Heart left ventricle (tissue), 13 donors: Measurements from ENCODE around the gene TRIM38.

Experiments
- POLR2A ChIP-seq, 2 donors: fragments of 450-650 bp; IDR thresholded peaks; one replicate each; pipeline ENCODE4 v1.6.1; 2017; ENCODE audit warnings: antibody characterized with exemption in 2 of 2, mild to moderate bottlenecking in 2 of 2, moderate library complexity in 2 of 2
- TF ChIP-seq, protein P1 (sequence below), 12 donors: fragments of 200-600 bp; sonication (generic) in 4 of 12; IDR thresholded peaks; one replicate each; pipeline versions ENCODE4 v1.5.0 to v1.8.0; 2018 to 2022; ENCODE audit warnings: antibody characterized with exemption in 12 of 12, mild to moderate bottlenecking in 5 of 12
- donor health status: ischemic (EF 13 %, LVEDD 7.1; RV severe dilation, severe dysfunction).
- donor health status: DM: no; HTN: yes; CAD: no.
- donor health status: DM: no; HTN: no; CAD: no.
- donor health status: ischemic (EF 25% LVEDD 6.9; RV normal size, moderate dysfunction).
- donor health status: ischemic (EF 25% LVEDD 5.7; RV mildly dilated, moderate dysfunction).
- donor health status: ischemic (EF 35%, LVEDD 5.7; RV mildly dilated, moderate dysfunction).
- donor health status: nonischemic (EF 11% LVEDD 7.7; RV severe dilation, severe dysfunction).
- donor health status: DM: yes; HTN: yes; CAD: no.
- donor health status: PGD.
- donor health status: ischemic (EF 29% LVEDD 5.4; RV normal size, mild dysfunction).
- donor health status: nonischemic (EF 23%, LVEDD 6.1; RV moderate dilation, normal function).

DNA sequence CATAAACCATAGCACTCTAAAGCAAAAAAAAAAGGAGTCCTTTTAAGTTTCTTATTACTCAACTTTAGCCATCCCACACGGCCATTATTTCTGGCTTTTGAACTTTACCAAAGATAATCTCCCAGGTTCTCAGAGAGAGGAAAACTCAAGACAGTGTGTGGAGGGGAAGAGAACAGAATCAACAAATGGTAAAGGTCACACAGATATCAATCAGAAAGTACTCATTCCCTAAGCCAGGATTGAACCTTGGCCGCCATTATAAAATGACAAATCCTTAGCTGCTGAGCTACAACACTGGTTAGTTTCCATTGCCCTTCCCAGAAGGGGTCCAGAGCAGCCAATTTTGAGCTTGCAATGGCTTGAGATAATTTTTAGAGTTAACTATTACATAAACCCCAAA lies 10.1 kb upstream of the TRIM38 start:
- TF ChIP-seq, protein P1, sequence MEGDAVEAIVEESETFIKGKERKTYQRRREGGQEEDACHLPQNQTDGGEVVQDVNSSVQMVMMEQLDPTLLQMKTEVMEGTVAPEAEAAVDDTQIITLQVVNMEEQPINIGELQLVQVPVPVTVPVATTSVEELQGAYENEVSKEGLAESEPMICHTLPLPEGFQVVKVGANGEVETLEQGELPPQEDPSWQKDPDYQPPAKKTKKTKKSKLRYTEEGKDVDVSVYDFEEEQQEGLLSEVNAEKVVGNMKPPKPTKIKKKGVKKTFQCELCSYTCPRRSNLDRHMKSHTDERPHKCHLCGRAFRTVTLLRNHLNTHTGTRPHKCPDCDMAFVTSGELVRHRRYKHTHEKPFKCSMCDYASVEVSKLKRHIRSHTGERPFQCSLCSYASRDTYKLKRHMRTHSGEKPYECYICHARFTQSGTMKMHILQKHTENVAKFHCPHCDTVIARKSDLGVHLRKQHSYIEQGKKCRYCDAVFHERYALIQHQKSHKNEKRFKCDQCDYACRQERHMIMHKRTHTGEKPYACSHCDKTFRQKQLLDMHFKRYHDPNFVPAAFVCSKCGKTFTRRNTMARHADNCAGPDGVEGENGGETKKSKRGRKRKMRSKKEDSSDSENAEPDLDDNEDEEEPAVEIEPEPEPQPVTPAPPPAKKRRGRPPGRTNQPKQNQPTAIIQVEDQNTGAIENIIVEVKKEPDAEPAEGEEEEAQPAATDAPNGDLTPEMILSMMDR (IDR thresholded peaks at IDR 0.05), result no peak
- no peak for TF ChIP-seq POLR2A (IDR thresholded peaks at IDR 0.05)
